Amygdala (tissue), 56 donors: ENCODE results near the gene HOXD4.
A peak's percentile ranks its signal among the peaks of the same experiment; 100 is the strongest.

Experiments
- DNase-seq, 56 donors: peaks; one replicate each; lab custom pipeline; 2025; lab: John Stamatoyannopoulos, UW

HOXD4 gene

DNA sequence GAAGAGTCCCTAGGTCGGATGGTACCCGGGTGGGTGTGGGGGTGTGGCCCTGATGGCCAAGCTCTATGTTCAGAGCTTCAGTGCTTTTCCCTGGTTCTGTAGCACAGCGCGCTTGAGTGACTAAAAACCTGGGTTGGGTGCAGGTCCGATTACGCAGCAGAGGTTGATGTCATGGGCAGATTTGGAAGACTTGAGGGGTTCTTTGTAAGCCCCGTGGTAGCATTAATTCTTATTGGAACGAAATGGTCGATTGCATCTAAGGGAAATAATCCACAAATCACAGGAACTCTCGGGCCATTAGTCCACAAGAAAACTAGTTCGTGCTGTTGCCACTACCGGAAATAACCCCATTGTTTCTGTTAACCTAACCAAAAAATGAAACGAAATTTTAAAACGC lies 12.8 kb upstream of the HOXD4 start:
- DNase-seq, result no peak

- DNase-seq, result no peak
Measured at GRCh38 chr2:176138923-176139660, 12.3 kb upstream of the HOXD4 start.

- peak in 2 of 56 donors; percentile 1 to 6 for DNase-seq
Measured at GRCh38 chr2:176139661-176140512, 11.5 kb upstream of the HOXD4 start.

GRCh38 chr2:176140513-176141317 lies 10.6 kb upstream of the HOXD4 start:
- peak in 46 of 56 donors; percentile 6 to 81 (median 52) for DNase-seq

DNA sequence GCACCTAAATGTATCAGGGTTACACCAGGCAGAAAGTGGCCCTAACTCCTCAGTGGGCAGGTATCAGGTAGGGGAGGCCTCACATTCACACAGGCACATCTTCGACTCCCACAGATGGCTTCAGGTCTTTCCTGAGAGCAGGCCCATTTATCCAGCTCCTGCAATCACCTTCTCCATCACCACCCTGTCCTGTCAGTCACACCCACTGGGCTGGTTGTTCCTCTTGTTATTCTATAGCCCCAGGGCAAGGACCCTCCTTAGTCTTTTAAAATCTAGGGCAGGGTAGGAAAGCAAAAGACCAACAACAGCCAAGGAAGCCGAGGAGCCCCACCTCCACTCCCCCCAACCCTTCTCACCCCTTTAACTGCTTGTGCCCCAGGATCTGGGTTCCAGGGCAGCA lies 9.1 kb upstream of the HOXD4 start:
- DNase-seq, result no peak

DNA sequence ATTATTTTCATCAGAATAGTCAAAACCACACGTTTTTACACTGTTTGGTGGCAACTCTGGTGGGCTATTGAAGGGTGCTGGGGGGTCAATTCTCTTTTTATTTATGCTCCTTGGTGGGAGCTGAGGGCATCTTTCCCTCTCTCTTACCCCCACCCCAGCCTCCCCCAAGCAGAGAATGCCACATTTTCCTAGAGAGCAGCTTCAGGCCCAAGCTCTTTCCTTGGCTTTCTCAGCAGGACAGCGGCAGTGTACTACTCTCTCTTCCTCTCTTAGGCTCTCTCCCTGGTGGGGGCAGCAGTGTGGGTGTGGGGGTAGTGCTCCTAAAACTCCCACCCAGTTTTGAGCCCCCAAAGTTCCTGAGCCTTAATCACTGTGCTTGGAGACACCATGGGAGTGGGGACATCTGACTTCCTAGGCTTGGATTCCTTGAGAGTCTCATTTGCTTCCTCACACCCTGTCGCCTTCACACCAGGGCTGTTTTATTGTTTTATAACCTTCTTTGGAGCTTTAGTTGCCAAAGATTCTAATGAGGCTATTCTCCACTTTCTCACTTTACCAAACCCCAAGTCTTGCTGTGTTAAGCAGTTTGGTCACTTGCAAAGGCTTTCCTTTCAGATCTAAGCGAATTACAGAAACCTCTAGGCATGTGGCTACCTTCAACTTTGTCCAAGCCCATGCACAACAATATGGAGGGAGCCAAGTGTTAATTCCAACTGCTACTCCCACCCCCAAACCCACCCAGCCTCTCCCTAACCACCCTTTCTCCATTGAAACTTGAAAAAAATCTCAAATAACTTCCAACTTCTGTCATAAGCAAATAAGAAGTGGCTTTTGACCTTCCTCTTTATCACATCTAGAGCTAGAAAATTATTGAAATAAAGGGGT lies 6.0 kb upstream of the HOXD4 start:
- DNase-seq, result no peak

GRCh38 chr2:176146101-176146500 lies 5.2 kb upstream of the HOXD4 start:
- no peak for DNase-seq

DNA sequence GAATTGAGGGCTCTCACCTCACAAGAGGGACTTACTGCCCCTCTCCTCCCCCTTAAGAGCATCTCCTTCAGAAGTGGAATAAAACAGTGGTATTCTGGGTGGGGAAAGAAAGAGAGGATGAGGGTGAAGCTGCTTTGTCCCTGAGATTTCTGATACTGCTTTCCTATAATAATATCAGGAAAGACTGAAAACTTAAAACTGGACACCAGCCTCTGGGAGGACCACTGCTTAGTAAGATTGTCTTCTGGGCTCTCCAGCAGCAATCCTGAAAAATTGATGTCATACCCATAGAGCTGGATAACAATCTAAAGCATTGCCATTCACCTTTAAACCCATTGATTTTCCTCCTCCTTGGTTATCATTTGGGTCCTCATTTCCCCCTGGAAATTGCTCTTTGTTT lies 4.7 kb upstream of the HOXD4 start:
- DNase-seq, result no peak

- DNase-seq, result no peak
Measured at GRCh38 chr2:176147210-176147799, 4.0 kb upstream of the HOXD4 start.

GRCh38 chr2:176147800-176148496 lies 3.4 kb upstream of the HOXD4 start:
- DNase-seq, result no peak

- no peak for DNase-seq
Measured at GRCh38 chr2:176148751-176149421, 2.5 kb upstream of the HOXD4 start.

DNA sequence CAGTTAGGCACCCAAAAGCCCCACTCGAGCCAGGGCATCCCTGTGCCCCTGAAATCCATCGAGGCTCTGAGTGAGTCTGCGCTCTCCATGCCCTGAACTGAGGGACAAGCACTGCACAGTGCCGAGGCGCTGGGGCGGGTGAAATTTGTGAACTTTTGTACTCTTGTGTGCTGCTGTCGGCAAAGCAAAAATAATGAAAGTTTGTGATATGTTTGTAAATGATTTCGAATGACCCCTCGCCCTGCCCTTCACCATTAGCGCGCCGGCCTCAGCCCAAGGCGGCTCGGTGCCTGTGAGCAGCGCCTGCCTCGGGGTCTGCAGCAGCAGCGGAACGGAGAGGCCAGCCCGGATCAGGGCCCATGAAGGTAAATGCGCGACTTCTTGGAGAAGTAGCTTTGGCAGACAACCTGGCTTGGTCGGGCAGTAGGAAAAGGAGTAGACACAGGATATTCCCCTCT lies 1.8 kb upstream of the HOXD4 start:
- no peak for DNase-seq

- no peak for DNase-seq
Measured at GRCh38 chr2:176149939-176150583, 1.3 kb upstream of the HOXD4 start.

- no peak for DNase-seq
Measured at GRCh38 chr2:176150584-176151441, 537 bp upstream of the HOXD4 start.

DNA sequence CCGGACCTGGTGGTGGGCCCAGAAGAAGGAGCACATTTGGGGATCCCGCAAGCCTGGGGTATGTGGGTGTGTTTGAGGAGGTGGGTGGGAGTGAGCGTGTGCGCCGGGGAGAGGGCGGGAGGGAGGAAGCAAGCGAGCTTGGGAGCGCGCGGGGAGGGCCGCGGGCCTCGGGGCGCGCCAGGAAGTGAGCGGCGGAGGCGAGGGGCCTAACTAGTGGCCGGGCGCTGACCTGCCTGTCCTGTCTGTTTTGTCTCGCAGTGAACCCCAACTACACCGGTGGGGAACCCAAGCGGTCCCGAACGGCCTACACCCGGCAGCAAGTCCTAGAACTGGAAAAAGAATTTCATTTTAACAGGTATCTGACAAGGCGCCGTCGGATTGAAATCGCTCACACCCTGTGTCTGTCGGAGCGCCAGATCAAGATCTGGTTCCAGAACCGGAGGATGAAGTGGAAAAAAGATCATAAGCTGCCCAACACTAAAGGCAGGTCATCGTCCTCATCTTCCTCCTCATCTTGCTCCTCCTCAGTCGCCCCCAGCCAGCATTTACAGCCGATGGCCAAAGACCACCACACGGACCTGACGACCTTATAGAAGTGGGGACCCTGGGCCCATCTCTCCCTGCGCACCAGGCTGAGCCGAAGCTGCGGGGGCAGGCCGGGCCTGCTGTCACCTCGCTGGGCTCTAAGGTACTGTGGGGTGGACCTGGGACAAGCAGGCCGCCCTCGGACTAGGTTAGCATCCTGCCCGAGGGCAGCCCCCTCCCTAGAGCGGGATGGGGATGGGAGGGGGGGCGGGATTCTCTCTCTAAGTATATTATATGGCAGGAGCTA lies 1.2 kb downstream of the HOXD4 start:
- DNase-seq, result no peak
